ENCODE results near the gene TCHH. TPM values are rescaled to one million over a fixed set of nuclear protein-coding genes. Genes with fewer than 3 reads are reported as not detected.

Gene TCHH
- total RNA-seq, 3 donors from 2014 or later = 0.05 to 0.09 TPM; not detected in 1

DNA sequence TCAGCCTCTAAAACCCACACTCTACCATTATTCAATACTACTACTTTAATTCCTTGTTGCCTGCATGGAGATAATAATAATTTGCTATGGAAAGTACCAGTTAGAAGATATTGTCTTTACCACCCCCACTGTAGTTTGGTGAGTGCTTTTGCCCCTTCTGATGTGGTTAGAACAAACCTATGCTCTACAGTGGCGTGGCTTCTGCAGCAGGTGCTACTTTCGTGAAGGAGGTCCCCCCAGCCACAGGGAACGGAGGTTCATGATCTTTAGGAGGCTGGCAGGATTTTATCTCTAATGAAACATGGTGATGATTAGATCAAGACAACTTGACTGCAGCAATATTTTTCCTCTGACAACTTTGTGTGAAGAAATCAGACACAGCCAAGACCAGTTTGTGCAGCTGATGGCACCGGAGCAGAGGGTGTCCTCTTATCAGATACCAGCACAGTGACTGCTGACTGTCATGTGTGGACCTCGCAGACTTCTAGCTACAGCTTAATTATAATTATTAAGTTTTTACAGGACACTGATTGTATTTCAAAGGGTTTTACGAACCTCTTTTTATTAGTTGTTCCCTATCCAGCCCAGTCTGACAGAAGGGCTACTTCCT is 10.7 kb upstream of the TCHH start:
- intact Hi-C loops (cut with DNase I, micrococcal nuclease) = no loop called here
- H3K4me3 ChIP-seq = no peak overlapping the region
- no peaks in the 10 kb centered on the region for H3K4me1 ChIP-seq (ENCODE audit: low read depth)
- H3K36me3 ChIP-seq (ENCODE audit: low read depth) = no peaks in the 10 kb centered on the region
- TF ChIP-seq CTCF (IDR thresholded peaks at IDR 0.05) = no peak
- DNase-seq = no peak
- no peak for ATAC-seq
- no peaks in the 10 kb centered on the region for H3K9me3 ChIP-seq

DNA sequence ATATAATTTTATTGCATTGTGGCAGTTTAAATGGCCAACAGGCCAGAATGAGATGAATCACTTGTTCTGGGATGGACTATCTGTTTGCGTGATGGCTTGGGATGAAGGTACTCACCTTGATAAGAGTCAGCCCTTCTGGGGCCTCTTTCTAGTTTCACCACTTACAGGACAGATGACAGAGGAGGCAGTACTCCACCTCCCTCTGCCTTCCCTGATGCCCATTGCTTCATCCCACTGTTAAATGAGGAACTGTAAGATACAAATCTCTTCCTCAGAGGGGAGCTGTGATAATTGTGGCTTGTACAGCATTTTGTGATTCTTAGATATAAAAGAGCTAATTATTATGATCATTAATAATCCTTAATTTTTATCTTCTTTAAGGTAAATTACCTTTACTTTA is 3.7 kb upstream of the TCHH start:
- no peak overlapping the region for H3K4me3 ChIP-seq
- TF ChIP-seq CTCF (IDR thresholded peaks at IDR 0.05) = no peak
- H3K36me3 ChIP-seq (ENCODE audit: low read depth) = no peaks in the 10 kb centered on the region
- DNase-seq (no peak), ATAC-seq (no peak)
- no peaks in the 10 kb centered on the region for H3K9me3 ChIP-seq
- no peaks in the 10 kb centered on the region for H3K4me1 ChIP-seq (ENCODE audit: low read depth)
- intact Hi-C loops (cut with DNase I, micrococcal nuclease) = no loop called here

DNA sequence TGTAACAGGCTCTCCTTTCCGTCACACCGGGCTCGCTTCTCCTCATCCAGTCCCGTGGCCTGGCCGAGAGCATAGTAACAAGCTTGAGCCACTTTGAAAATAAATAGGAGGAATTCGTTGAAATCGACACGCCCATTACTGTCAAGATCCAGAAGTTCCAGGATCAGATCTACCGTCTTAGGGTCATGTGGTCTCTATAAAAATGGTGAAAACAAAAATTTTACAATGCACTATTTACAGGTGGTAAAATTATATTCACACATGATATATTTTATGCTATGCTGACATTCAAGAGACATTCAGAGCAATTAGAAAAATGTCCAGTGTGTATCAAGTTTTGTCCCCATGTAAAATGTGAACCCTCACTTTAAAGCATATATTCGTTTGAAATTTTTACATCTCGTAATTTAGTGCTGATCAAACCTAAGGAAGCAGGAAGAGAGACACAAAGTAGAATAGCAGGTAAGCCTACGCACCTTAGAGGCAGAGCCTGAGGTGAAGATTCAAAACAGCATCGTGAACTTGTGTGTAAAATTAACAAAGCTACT is 2.3 kb downstream of the TCHH start:
- intact Hi-C loops (cut with DNase I, micrococcal nuclease) = no loop called here
- no peaks in the 10 kb centered on the region for H3K9me3 ChIP-seq
- no peak overlapping the region for H3K4me3 ChIP-seq
- H3K4me1 ChIP-seq (ENCODE audit: low read depth) = peaks cover 45% of the 10 kb centered on the region
- no peak for ATAC-seq
- DNase-seq = no peak
- H3K36me3 ChIP-seq (ENCODE audit: low read depth) = no peaks in the 10 kb centered on the region
- no peak for TF ChIP-seq CTCF (IDR thresholded peaks at IDR 0.05)

DNA sequence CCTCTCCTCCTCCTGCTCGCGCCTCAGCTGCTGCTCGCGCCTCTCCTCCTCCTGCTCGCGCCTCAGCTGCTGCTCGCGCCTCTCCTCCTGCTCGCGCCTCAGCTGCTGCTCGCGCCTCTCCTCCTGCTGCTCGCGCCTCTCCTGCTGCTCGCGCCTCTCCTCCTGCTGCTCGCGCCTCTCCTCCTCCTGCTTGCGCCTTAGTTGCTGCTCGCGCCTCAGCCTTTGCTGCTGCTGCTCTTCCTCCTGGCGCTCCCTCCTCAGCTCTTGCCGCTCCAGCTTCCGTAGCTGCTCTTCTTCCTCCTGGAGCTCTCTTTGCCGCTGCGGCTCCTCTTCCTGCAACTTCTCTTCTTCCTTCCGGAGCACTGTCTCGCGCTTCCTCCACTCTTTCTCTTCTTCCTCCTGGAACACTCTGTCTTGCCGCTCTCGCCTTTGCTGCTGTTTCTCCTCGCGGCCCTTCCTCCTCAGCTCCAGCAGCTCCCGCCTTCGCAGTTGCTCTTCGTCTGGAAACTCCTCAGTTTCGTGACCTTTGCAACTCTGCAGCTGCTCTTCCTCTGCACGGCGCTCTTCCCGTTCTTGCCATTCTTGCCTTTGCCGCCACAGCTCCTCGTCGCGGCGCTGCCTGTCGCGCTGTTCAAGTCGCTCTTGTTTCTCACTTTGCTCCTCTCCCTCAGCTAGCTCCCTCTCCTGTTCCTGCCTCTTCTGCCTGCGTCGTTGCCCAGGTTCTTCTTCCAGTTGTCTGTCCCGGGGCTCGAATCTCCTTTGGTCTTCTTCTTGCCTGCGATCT is 3.0 kb downstream of the TCHH start:
- Histone ChIP-seq H3K9me3 (no peaks in the 10 kb centered on the region), H3K4me3 (no peak overlapping the region), H3K4me1 (ENCODE audit: low read depth) (peaks cover 50% of the 10 kb centered on the region), H3K36me3 (ENCODE audit: low read depth) (no peaks in the 10 kb centered on the region)
- intact Hi-C loops (cut with DNase I, micrococcal nuclease) = no loop called here
- ATAC-seq (peak; percentile 7), DNase-seq (peak; percentile 7 to 27 (median 26))
- no peak for TF ChIP-seq CTCF (IDR thresholded peaks at IDR 0.05)

GRCh38 chr1:152111515-152111968 is 3.7 kb downstream of the TCHH start:
- H3K4me3 ChIP-seq = no peak overlapping the region
- ATAC-seq = peak; percentile 38
- H3K36me3 ChIP-seq (ENCODE audit: low read depth) = no peaks in the 10 kb centered on the region
- no peak for TF ChIP-seq CTCF (IDR thresholded peaks at IDR 0.05)
- peak; percentile 1 to 50 (median 35) for DNase-seq
- H3K4me1 ChIP-seq (ENCODE audit: low read depth) = peaks cover 50% of the 10 kb centered on the region
- H3K9me3 ChIP-seq = no peaks in the 10 kb centered on the region
- intact Hi-C loops (cut with DNase I, micrococcal nuclease) = no loop called here
